Activated T-cell treated with anti-CD3 and anti-CD28 coated beads for 24 hours (primary cell): ENCODE results near the gene HLA-C.
"Not testable (repeated sequence)": the region's sequence is repeated elsewhere in the genome, so short reads cannot be mapped to it uniquely, and the experiment has no call there.

Source experiments
- DNase-seq: peaks from one replicate; pipeline ENCODE4 v3.0.0-alpha.2; 2020; ENCODE audit warnings: low read depth

The HLA-C gene

DNA sequence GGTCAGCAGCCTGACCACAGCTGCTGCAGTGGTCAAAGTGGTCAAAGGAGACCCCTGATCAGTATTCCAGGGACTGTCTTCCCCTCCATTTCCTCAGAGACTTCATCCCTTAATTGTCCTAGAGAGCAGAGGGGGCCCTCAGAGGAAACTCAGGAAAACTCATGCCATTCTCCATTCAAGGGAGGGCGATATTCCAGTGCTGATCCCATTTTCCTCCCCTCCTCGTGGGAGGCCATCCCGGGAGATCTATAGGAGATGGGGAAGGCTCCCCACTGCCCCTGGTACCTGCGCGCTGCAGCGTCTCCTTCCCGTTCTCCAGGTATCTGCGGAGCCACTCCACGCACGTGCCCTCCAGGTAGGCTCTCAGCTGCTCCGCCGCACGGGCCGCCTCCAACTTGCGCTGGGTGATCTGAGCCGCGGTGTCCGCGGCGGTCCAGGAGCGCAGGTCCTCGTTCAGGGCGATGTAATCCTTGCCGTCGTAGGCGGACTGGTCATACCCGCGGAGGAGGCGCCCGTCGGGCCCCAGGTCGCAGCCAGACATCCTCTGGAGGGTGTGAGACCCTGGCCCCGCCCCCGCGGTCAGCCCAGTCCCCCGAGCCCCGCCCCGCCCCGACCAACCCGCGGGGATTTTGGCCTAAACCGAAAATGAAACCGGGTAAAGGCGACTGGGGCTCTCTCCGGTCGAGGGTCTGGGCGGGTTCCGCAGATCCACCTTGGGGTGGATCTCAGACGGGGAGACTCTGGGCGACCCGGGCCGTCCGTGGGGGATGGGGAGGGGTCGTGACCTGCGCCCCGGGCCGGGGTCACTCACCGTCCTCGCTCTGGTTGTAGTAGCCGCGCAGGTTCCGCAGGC is 878 bp downstream of the HLA-C start:
- DNase-seq: peak; percentile 51

DNA sequence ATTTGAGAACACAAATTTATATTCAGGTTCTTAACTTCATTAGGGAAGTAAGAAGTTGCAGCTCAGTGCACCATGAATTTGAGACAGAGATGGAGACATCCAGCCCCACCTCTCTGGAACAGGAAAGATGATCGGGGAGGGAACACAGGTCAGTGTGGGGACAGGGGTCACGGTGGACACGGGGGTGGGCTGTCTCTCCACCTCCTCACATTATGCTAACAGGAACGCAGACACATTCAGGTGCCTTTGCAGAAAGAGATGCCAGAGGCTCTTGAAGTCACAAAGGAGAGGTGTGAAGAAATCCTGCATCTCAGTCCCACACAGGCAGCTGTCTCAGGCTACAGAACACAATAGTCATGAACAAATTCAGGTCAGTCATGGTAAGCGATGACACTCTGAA is 3.1 kb downstream of the HLA-C start:
- no peak for DNase-seq

DNA sequence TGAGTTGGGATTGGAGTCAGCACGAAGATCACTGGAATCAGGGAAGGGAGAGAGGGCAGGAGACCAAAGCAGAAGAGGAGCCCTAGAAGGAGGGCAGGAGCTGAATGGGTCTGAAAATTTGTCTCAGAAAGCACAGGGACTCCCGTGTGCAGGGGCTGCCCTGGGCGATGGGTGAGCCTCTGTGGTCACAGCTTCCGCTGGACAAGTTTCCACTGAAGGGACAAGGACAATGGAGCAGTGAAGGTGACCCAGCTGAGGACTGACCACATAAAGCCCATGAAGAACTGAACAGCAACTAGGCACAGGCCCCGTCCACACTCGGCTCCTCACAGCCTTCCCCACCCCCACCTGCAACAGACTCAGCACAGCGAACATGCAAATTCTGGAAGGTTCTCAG is 3.5 kb downstream of the HLA-C start:
- no peak for DNase-seq

DNA sequence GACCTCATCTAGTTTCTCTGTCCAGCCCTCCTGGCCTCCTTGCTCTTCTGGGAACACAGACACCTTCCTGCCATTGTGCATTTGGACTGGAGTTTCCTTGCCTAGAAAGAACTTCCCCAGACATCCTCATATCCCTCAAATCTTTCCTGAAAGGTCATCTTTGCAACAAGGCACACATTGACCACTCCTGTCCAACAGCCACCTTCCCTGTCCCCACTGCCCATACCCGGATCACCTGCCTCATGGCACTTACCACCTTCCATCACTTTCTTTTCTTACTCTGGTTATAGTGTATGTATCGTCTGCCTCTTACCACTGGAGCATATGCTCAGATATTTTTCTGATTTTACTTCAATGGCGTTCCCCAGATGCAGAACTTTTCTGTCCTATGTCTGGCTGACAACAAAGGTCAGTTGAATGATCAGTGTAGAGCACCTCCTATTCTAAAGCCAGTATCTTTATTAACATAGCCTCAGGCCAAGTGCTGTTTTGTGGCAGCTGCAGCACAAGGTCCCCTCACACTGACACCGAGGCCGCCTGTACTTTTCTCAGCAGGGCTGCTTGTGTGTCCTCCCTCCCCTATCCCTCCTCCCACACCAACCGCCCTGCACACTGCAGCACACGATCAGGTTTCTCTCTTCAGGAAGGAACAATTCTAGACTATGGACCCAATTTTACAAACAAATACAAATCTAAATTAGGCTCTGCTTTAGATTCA is 4.1 kb downstream of the HLA-C start:
- no peak for DNase-seq

GRCh38 chr6:31266567-31267360 is 5.1 kb downstream of the HLA-C start:
- no peak for DNase-seq

DNA sequence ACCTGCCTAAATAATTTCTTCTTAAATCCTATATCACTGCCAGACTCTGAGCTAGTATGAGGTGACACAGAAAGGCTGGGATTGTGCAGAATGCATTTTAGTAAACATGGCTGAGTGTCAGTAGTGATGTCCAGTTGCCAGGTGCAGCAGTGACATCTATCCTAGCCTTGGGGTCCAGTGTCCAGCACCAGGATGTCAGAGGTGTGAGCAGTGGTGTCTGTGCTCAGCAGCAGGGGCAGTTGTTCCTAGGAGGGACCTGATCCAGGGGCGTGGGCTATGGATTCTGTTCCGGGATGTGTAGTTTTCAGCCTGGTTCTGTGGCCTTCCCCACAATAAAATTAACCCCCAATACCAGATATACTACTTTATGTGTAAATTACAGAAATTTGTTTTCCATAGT is 6.0 kb downstream of the HLA-C start:
- DNase-seq: no peak

- not testable (repeated sequence) for DNase-seq
Measured at GRCh38 chr6:31263346-31263933, 8.5 kb downstream of the HLA-C start.

DNA sequence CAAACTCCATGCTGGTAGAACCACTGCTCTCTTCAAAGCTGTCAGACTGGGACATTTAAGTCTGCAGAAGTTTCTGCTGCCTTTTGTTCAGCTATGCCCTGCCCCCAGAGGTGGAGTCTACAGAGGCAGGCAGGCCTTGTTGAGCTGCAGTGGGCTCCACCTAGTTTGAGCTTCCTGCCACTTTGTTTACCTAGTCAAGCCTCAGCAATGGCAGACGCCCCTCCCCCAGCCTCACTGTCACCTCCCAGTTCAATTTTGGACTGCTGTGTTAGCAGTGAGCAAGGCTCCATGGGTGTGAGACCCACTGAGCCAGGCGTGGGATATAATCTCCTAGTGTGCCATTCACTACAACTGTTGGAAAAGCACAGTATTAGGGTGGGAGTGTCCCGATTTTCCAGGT is 11.9 kb downstream of the HLA-C start:
- not testable (repeated sequence) for DNase-seq

GRCh38 chr6:31252625-31253024 is 19.3 kb downstream of the HLA-C start:
- DNase-seq: no peak

GRCh38 chr6:31251261-31251660 is 20.6 kb downstream of the HLA-C start:
- no peak for DNase-seq

- DNase-seq: no peak
Measured at GRCh38 chr6:31249184-31249583, 22.7 kb downstream of the HLA-C start.

- no peak for DNase-seq
Measured at GRCh38 chr6:31247813-31248212, 24.1 kb downstream of the HLA-C start.

DNA sequence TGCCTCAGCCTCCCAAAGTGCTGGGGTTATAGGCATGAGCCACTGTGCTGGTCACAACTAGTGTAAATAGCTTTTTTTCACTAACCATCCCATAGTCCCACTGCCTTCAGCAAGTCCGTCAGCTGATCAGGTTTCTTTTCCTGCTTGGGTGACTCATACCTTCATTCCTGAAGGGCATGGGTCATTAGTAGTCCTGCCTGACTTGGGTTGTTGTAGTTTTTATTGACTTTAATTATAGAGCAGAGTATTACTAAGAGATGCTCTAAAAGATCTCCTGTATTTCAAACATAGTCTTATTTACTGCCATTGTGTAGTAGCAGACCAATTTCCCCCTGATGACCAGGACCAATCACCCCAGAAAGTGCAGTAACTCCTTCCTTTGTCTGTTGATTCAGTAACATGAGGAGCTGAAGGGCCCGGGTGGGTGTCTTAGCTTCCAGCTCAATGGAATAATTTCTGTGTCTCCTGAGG is 25.8 kb downstream of the HLA-C start:
- no peak for DNase-seq

- no peak for DNase-seq
Measured at GRCh38 chr6:31243508-31243907, 28.4 kb downstream of the HLA-C start.

GRCh38 chr6:31239854-31240253 is 32.0 kb downstream of the HLA-C start:
- DNase-seq: no peak

- not testable (repeated sequence) for DNase-seq
Measured at GRCh38 chr6:31234101-31234500, 37.8 kb downstream of the HLA-C start.

GRCh38 chr6:31228476-31228875 is 43.4 kb downstream of the HLA-C start:
- DNase-seq: no peak

DNA sequence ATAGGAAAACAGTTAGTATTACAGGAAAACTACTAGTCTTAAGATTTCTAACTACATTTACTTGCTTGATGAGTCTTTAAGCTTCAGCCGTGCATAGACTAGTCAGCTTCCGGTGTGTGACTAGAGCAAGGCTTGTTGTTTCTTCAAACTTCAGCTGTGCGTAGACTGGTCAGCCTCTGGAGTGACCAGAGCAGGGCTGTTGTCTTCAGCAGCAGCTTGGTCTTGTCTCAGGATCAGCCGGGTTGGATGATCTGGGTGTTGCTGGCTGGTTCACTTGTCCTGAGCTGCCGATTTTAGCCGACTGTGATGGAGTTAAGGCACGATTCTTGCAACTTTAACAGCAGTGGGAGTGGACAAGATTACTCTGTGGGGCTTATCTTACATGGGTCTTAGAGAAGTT is 44.7 kb downstream of the HLA-C start:
- DNase-seq: no peak

DNA sequence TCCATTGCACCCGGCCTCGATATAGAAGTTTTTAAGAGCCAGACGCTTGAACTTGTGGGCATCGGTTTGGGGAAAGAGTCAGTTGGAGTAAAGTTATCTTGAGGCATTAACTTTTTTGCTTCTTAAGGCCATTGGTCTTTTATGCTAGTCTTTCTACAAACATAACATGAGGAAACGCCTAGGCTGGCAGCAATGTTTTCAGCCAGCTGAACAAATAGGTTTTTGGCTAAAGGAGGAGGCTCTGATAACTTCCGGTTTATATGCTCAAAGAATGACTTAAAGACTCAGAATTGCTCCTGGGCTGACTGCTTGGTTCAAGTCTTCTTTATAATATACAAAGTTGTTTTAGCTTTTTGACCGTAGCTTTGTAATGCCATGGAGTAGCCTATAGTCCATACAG is 46.2 kb downstream of the HLA-C start:
- DNase-seq: no peak

GRCh38 chr6:31222496-31222895 is 49.4 kb downstream of the HLA-C start:
- no peak for DNase-seq
